HepG2 (cell line): Measurements from ENCODE around the gene TBC1D16. TPM values are rescaled to one million over a fixed set of nuclear protein-coding genes. Genes with fewer than 3 reads are reported as not detected.

Experiments
- CHCHD3 ChIP-seq: sonication (generic); formaldehyde crosslinking; IDR thresholded peaks from 2 replicates; pipeline ENCODE4 v1.8.0; 2022; ENCODE audit warnings: mild to moderate bottlenecking, missing genetic modification reagents, moderate library complexity
- GABPA ChIP-seq, 2 experiments: IDR thresholded peaks; 2 replicates each; pipeline ENCODE4 v1.6.1; 2011 to 2016; ENCODE audit warnings: low read depth in 2 of 2, low read length in 1 of 2, missing biosample characterization in 1 of 2, missing genetic modification characterization in 1 of 2
- GTF2F1 ChIP-seq: fragments of 150-350 bp; IDR thresholded peaks from 2 replicates; pipeline ENCODE4 v1.6.1; 2014; ENCODE audit warnings: low read length
- GZF1 ChIP-seq: sonication (generic); formaldehyde crosslinking; IDR thresholded peaks from 2 replicates; pipeline ENCODE4 v1.5.1; 2020; ENCODE audit warnings: mild to moderate bottlenecking, missing genetic modification reagents
- ISX ChIP-seq: sonication (generic); formaldehyde crosslinking; conservative IDR thresholded peaks from 2 replicates; pipeline ENCODE4 v1.5.0; 2020; ENCODE audit warnings: missing genetic modification reagents
- KDM2A ChIP-seq: sonication (generic); formaldehyde crosslinking; IDR thresholded peaks from 2 replicates; pipeline ENCODE4 v1.4.0; 2020; ENCODE audit warnings: low read depth, missing genetic modification reagents, borderline replicate concordance
- POLR2AphosphoS5 ChIP-seq: IDR thresholded peaks from 2 replicates; pipeline ENCODE4 v1.6.1; 2012; ENCODE audit warnings: low read depth, low read length
- PRPF4 ChIP-seq: fragments of 200-400 bp; formaldehyde crosslinking; IDR thresholded peaks from 2 replicates; pipeline ENCODE4 v1.6.1; 2016; ENCODE audit warnings: low read length, low read depth; ENCODE audit not compliant: poor library complexity, severe bottlenecking
- SMARCE1 ChIP-seq: fragments of 450-650 bp; IDR thresholded peaks from 2 replicates; pipeline ENCODE4 v1.6.1; 2017; ENCODE audit warnings: borderline replicate concordance
- TBX2 ChIP-seq: sonication (generic); formaldehyde crosslinking; IDR thresholded peaks from 2 replicates; pipeline ENCODE4 v1.5.0; 2020; ENCODE audit warnings: missing genetic modification reagents, mild to moderate bottlenecking, borderline replicate concordance
- ZNF543 ChIP-seq: sonication (generic); formaldehyde crosslinking; IDR thresholded peaks from 2 replicates; pipeline ENCODE4 v1.4.0; 2020; ENCODE audit warnings: mild to moderate bottlenecking, missing genetic modification reagents
- ZNF841 ChIP-seq: sonication (generic); formaldehyde crosslinking; IDR thresholded peaks from 2 replicates; pipeline ENCODE4 v1.8.1; 2023; ENCODE audit warnings: missing genetic modification reagents, borderline replicate concordance
- polyA plus RNA-seq, 8 experiments: library from polyadenylated mRNA; depleted of rRNA in 3 of 8; stranded (reverse) in 7 of 8; unstranded in 1 of 8; fragments of >200 nt; fragmentation: Illumina TruSeq in 4 of 8; extraction: Trizol in 4 of 8; gene quantifications; 2 replicates each; pipeline versions ENCODE4 v1.2.1 to v1.2.3, GENCODE V29; 2011 to 2016; ENCODE audit warnings: low read depth in 4 of 8, missing spikeins in 1 of 8, mixed read lengths in 1 of 8; ENCODE audit not compliant: insufficient read depth in 1 of 8
- total RNA-seq, 5 experiments: library from RNA; depleted of rRNA; stranded (reverse); fragments of >200 nt; fragmentation: Illumina TruSeq; extraction: Trizol; gene quantifications; 2 replicates each; pipeline ENCODE4 v1.2.3, GENCODE V29; 2016; ENCODE audit warnings: low read depth in 1 of 5
- TF ChIP-seq, protein P1 (sequence below): sonication (generic); formaldehyde crosslinking; IDR thresholded peaks from 2 replicates; pipeline ENCODE4 v1.4.0; 2020; ENCODE audit warnings: mild to moderate bottlenecking, low read depth, missing genetic modification reagents
- TF ChIP-seq, protein P2 (sequence below): IDR thresholded peaks from 2 replicates; pipeline ENCODE4 v1.6.1; 2018; ENCODE audit warnings: missing genetic modification reagents
- TF ChIP-seq, protein P3 (sequence below): IDR thresholded peaks from 2 replicates; pipeline ENCODE4 v1.6.1; 2012; ENCODE audit warnings: low read depth, low read length, improper control_type of control experiment
- TF ChIP-seq, protein P4 (sequence below): sonication (generic); formaldehyde crosslinking; IDR thresholded peaks from 2 replicates; pipeline ENCODE4 v1.5.0; 2020; ENCODE audit warnings: mild to moderate bottlenecking, missing genetic modification reagents
- TF ChIP-seq, protein P5 (sequence below): sonication (generic); formaldehyde crosslinking; IDR thresholded peaks from 2 replicates; pipeline ENCODE4 v1.4.0; 2020; ENCODE audit warnings: missing genetic modification reagents

The TBC1D16 gene
- total and polyA plus RNA-seq, 2 of the 13 experiments (the other 11 are each of a cell fraction or from before 2014, with no cell fraction given) = 14.9 to 24.9 TPM

DNA sequence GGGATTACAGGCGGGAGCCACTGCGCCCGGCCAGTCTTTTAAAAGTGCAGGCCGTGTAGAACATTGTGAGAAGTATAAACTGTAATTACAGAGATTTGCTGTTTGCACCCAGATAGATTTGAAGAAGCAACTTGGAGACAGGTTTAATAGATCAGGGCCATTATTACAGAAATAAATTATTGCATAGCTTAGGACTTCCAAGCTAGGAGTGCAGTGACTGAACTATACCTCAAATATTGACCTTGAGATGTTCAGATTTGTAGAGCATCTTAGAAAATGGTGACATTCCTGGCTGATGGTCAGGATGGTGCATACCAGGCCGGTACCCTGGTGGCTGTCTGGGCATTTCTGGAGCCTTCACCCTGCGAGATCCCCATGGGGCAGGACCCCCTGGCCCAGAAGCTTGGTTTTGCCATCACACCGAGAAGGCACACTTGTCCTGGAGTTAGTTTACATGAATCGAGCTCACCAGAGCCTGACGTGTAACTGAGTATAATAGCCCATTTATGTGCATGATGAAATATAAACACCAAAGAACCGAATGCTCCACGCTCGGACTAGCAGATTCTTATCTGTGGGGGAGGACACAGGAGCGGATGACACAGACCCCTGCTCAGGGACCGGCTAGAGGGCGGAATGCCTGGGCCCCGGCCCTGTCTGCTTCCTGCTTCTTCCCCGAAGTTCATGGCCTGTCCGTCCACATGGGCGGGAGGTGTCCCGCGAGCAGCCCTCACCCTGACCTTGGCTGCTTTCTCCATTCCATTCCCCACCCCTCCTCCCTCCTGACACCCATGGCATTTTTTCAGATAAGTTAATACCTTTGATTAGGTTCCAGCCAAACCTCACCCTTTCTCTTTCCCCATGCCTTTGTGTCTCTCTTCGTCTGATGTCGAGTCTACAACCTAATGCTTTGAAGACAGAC lies 32.9 kb upstream of the TBC1D16 start (continued):
- TF ChIP-seq, protein P1, sequence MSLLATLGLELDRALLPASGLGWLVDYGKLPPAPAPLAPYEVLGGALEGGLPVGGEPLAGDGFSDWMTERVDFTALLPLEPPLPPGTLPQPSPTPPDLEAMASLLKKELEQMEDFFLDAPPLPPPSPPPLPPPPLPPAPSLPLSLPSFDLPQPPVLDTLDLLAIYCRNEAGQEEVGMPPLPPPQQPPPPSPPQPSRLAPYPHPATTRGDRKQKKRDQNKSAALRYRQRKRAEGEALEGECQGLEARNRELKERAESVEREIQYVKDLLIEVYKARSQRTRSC = no peak
- TF ChIP-seq, protein P2, sequence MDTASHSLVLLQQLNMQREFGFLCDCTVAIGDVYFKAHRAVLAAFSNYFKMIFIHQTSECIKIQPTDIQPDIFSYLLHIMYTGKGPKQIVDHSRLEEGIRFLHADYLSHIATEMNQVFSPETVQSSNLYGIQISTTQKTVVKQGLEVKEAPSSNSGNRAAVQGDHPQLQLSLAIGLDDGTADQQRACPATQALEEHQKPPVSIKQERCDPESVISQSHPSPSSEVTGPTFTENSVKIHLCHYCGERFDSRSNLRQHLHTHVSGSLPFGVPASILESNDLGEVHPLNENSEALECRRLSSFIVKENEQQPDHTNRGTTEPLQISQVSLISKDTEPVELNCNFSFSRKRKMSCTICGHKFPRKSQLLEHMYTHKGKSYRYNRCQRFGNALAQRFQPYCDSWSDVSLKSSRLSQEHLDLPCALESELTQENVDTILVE = no peak; the same call in 1 of the 2 replicates
- TF ChIP-seq SMARCE1 (no peak), KDM2A (peak; percentile 70; the same call in 1 of the 2 replicates), POLR2AphosphoS5 (no peak), GABPA (IDR thresholded peaks at IDR 0.05; ENCODE audit: low read depth, low read length) (no peak), GABPA (CRISPR knock-in tag; IDR thresholded peaks at IDR 0.05; ENCODE audit: low read depth) (0 out of 2 replicates have a peak, but pooled peaks have one; percentile 6), ZNF841 (CRISPR knock-in tag) (no peak), GZF1 (CRISPR knock-in tag) (no peak), ISX (CRISPR knock-in tag) (no peak), GTF2F1 (no peak), ZNF543 (CRISPR knock-in tag) (no peak), TBX2 (CRISPR knock-in tag) (peak; percentile 76; the same call in 1 of the 2 replicates), CHCHD3 (CRISPR knock-in tag) (no peak), PRPF4 (no peak)
- TF ChIP-seq, protein P3, sequence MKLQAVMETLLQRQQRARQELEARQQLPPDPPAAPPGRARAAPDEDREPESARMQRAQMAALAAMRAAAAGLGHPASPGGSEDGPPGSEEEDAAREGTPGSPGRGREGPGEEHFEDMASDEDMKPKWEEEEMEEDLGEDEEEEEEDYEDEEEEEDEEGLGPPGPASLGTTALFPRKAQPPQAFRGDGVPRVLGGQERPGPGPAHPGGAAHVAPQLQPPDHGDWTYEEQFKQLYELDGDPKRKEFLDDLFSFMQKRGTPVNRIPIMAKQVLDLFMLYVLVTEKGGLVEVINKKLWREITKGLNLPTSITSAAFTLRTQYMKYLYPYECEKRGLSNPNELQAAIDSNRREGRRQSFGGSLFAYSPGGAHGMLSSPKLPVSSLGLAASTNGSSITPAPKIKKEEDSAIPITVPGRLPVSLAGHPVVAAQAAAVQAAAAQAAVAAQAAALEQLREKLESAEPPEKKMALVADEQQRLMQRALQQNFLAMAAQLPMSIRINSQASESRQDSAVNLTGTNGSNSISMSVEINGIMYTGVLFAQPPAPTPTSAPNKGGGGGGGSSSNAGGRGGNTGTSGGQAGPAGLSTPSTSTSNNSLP = peak; percentile 74
- TF ChIP-seq, protein P4, sequence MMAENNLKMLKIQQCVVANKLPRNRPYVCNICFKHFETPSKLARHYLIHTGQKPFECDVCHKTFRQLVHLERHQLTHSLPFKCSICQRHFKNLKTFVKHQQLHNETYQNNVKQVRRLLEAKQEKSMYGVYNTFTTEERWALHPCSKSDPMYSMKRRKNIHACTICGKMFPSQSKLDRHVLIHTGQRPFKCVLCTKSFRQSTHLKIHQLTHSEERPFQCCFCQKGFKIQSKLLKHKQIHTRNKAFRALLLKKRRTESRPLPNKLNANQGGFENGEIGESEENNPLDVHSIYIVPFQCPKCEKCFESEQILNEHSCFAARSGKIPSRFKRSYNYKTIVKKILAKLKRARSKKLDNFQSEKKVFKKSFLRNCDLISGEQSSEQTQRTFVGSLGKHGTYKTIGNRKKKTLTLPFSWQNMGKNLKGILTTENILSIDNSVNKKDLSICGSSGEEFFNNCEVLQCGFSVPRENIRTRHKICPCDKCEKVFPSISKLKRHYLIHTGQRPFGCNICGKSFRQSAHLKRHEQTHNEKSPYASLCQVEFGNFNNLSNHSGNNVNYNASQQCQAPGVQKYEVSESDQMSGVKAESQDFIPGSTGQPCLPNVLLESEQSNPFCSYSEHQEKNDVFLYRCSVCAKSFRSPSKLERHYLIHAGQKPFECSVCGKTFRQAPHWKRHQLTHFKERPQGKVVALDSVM (CRISPR knock-in tag) = 0 out of 2 replicates have a peak, but pooled peaks have one; percentile 21
- TF ChIP-seq, protein P5, sequence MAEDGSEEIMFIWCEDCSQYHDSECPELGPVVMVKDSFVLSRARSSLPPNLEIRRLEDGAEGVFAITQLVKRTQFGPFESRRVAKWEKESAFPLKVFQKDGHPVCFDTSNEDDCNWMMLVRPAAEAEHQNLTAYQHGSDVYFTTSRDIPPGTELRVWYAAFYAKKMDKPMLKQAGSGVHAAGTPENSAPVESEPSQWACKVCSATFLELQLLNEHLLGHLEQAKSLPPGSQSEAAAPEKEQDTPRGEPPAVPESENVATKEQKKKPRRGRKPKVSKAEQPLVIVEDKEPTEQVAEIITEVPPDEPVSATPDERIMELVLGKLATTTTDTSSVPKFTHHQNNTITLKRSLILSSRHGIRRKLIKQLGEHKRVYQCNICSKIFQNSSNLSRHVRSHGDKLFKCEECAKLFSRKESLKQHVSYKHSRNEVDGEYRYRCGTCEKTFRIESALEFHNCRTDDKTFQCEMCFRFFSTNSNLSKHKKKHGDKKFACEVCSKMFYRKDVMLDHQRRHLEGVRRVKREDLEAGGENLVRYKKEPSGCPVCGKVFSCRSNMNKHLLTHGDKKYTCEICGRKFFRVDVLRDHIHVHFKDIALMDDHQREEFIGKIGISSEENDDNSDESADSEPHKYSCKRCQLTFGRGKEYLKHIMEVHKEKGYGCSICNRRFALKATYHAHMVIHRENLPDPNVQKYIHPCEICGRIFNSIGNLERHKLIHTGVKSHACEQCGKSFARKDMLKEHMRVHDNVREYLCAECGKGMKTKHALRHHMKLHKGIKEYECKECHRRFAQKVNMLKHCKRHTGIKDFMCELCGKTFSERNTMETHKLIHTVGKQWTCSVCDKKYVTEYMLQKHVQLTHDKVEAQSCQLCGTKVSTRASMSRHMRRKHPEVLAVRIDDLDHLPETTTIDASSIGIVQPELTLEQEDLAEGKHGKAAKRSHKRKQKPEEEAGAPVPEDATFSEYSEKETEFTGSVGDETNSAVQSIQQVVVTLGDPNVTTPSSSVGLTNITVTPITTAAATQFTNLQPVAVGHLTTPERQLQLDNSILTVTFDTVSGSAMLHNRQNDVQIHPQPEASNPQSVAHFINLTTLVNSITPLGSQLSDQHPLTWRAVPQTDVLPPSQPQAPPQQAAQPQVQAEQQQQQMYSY (CRISPR knock-in tag) = no peak
